Measurements from ENCODE around the gene SPATS2L. TPM values are rescaled to one million over a fixed set of nuclear protein-coding genes. Genes with fewer than 3 reads are reported as not detected.
A peak's percentile ranks its signal among the peaks of the same experiment; 100 is the strongest.

Gene SPATS2L
- total RNA-seq, 6 donors from 2014 or later = 57.6 to 127 (median 80.4) TPM

DNA sequence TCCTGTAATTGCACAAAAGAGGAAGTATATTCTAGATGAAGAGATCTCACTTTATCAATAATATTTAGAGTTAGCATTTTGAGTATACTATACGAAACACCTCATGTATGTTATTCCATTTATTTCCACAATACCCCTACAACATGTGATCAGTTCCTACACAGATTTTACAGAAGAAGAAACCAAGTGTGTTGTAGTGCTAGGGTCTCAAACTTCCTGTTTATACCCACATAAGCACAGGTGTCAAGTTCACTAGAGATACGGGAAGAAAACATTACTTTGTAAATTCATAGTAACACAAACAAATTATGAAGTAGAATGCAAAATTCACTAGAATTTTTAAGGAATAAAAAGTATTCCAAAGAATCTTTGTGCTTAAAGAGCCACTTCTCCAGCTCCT is 157.0 kb downstream of the SPATS2L start:
- no peak overlapping the region for H3K27ac ChIP-seq
- no peaks in the 10 kb centered on the region for H3K4me1 ChIP-seq
- peaks cover 0 to 44% (median 6%) of the 10 kb centered on the region in 4 donors for H3K36me3 ChIP-seq
- WGBS, 2 donors = 76 to 81% methylated on average over 2 of the region's 2 CpGs
- H3K9me3 ChIP-seq = no peaks in the 10 kb centered on the region
- no peaks in the 10 kb centered on the region for H3K27me3 ChIP-seq
- no peak overlapping the region for H3K4me3 ChIP-seq
- no peak for DNase-seq
- TF ChIP-seq POLR2AphosphoS5 (IDR thresholded peaks at IDR 0.05) = no peak
- no peak for TF ChIP-seq POLR2A (IDR thresholded peaks at IDR 0.05)
- TF ChIP-seq, protein P1, sequence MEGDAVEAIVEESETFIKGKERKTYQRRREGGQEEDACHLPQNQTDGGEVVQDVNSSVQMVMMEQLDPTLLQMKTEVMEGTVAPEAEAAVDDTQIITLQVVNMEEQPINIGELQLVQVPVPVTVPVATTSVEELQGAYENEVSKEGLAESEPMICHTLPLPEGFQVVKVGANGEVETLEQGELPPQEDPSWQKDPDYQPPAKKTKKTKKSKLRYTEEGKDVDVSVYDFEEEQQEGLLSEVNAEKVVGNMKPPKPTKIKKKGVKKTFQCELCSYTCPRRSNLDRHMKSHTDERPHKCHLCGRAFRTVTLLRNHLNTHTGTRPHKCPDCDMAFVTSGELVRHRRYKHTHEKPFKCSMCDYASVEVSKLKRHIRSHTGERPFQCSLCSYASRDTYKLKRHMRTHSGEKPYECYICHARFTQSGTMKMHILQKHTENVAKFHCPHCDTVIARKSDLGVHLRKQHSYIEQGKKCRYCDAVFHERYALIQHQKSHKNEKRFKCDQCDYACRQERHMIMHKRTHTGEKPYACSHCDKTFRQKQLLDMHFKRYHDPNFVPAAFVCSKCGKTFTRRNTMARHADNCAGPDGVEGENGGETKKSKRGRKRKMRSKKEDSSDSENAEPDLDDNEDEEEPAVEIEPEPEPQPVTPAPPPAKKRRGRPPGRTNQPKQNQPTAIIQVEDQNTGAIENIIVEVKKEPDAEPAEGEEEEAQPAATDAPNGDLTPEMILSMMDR (IDR thresholded peaks at IDR 0.05) = no peak
- TF ChIP-seq EP300 (IDR thresholded peaks at IDR 0.05) = no peak
- no peak for ATAC-seq (ENCODE audit: low FRiP score in 2 of 2)

DNA sequence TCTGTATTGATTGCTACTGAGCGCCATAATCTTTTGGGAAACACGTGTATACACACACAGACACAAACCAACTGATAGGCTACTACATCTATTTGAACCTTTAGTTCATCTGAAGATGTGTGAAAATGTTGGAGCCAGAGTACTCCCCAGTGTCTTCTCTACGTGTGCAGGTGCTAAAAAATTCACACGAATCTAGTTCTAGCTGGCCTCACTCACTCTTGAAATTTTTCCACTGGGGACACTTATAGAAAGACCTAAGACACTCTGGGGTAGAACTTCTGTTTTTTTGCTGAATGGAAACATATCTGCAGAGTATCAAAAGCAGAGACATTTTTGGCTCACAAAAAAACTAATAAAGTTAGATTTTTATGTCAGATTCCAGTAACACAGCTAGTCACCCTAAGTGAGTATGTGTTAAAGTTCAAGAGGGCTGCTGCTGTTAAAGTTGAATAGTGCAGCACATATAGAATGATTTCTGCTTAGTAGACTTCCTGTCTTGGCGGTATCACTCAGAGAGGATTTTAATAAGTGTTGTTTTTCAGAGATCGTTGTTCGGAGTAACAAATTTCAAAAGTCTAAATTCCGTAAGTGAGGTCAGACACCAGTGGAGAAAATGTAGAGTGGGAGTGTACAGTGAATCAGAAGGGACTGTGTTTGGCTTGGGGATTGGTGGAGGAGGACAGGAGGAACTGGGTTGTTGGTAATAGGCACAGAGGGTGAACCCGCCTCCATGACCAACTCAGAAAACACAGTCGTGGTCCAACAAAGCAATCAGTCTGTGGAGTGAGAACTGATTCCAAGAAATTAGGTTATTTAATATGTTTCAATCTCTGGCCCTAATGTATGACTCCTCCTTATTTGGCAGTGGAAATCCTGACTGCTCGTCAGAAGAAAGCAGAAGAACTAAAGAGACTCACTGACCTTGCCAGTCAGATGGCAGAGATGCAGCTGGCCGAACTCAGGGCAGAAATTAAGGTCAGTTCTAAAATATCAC is 160.2 kb downstream of the SPATS2L start:
- H3K36me3 ChIP-seq = peaks cover 0 to 56% (median 20%) of the 10 kb centered on the region in 4 donors
- TF ChIP-seq POLR2A (IDR thresholded peaks at IDR 0.05) (no peak), EP300 (IDR thresholded peaks at IDR 0.05) (no peak), POLR2AphosphoS5 (IDR thresholded peaks at IDR 0.05) (no peak)
- TF ChIP-seq, protein P1 (IDR thresholded peaks at IDR 0.05) = no peak
- WGBS, 2 donors = 75 to 77% methylated on average over 12 of the region's 12 CpGs

DNA sequence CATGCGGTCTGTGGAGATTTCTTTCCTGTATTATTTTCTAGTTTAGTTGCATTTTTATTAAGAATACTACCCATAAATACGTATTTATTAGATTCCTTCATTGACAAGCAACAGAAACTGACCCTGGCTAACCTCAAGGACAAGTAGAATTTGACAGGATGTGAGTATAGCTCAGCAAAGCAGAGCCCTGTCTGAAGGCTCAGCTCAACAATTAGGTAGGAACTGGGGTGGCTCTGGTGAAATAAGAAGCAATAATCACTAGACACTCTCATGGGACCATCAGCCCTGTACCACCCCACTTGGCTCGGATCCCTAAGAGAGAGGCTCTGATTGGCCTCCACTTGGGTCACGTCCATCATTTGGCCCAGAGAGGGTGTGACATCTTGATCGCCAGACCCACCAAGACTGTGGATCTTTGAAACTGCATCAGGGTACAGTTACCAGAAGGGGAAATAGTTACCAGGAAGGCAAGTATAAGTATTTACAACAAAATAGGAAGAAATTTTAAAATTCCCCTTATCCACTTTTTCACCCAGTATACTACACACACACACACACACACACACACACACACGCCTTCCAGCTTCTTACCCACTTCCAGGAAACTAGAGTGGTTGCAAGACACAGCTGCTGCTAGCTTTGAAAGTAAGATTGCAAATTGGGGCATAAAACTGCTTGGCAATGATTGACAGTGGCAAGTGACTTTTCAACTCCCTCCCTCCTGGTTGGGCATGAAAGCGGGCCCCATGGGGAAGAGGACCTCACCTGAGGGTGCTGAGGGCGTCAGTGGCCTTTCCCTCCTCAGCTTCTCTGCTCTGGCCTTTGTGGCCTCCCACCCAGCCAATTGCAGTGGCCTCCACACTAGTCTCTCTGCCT is 161.6 kb downstream of the SPATS2L start:
- Histone ChIP-seq H3K9me3 (no peaks in the 10 kb centered on the region), H3K4me3 (no peak overlapping the region), H3K4me1 (no peaks in the 10 kb centered on the region), H3K27me3 (no peaks in the 10 kb centered on the region), H3K36me3 (peaks cover 0 to 65% (median 22%) of the 10 kb centered on the region in 4 donors), H3K27ac (peak overlapping the region in 2 of 4 donors; percentile 5 to 38)
- ATAC-seq (ENCODE audit: low FRiP score in 2 of 2) (no peak), DNase-seq (no peak)
- WGBS, 2 donors = 90% methylated on average over 7 to 8 of the region's 8 CpGs
- no peak for TF ChIP-seq EP300 (IDR thresholded peaks at IDR 0.05)
- TF ChIP-seq, protein P1 (IDR thresholded peaks at IDR 0.05) = no peak
- TF ChIP-seq POLR2A (IDR thresholded peaks at IDR 0.05) = no peak
- no peak for TF ChIP-seq POLR2AphosphoS5 (IDR thresholded peaks at IDR 0.05)

More for the DNA sequence above, 160.2 kb downstream of the SPATS2L start:
- Histone ChIP-seq H3K4me3 (no peak overlapping the region), H3K27ac (peak overlapping the region; percentile 5 to 49 (median 33)), H3K27me3 (no peaks in the 10 kb centered on the region), H3K9me3 (no peaks in the 10 kb centered on the region), H3K4me1 (no peaks in the 10 kb centered on the region)
- ATAC-seq (ENCODE audit: low FRiP score in 2 of 2) (peak; percentile 75 to 95), DNase-seq (no peak)

DNA sequence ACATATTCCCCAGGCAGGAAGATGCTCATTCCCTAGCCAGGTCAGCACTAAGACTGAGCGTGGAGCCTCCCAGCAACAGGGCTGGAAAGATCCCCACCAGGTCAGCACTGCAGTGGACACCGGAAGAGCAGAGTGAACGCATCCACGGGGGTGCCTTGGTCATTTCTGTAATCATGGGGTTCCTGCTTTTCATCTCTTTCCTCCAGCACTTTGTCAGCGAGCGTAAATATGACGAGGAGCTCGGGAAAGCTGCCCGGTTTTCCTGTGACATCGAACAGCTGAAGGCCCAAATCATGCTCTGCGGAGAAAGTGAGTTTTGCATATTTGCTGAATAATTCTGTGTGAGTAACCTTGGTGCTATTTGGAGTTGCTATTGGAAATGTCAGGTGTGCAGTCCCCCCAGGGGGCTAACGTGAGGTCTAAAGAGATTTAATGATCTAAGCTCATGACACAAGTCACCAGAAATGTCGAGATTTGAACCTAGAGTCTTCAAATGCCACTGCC is 163.3 kb downstream of the SPATS2L start:
- Histone ChIP-seq H3K27ac (no peak overlapping the region), H3K4me1 (no peaks in the 10 kb centered on the region), H3K4me3 (no peak overlapping the region), H3K27me3 (no peaks in the 10 kb centered on the region), H3K9me3 (no peaks in the 10 kb centered on the region), H3K36me3 (peaks cover 0 to 73% (median 31%) of the 10 kb centered on the region in 4 donors)
- ATAC-seq (ENCODE audit: low FRiP score in 2 of 2) = no peak
- no peak for DNase-seq
- TF ChIP-seq POLR2AphosphoS5 (IDR thresholded peaks at IDR 0.05) (no peak), POLR2A (IDR thresholded peaks at IDR 0.05) (no peak), EP300 (IDR thresholded peaks at IDR 0.05) (no peak)
- TF ChIP-seq, protein P1 (IDR thresholded peaks at IDR 0.05) = no peak
- 88 to 92% methylated on average over 13 of the region's 13 CpGs for WGBS, 2 donors
